Smooth muscle cell (in vitro differentiated cells): ENCODE measurements around the gene KCMF1. TPM values are rescaled to one million over a fixed set of nuclear protein-coding genes. Genes with fewer than 3 reads are reported as not detected.

Experiments
- DNase-seq: peaks from one replicate; lab custom pipeline; 2025; ENCODE audit not compliant: unreplicated experiment; lab: John Stamatoyannopoulos, UW
- H2AFZ ChIP-seq: fragments of 200-600 bp; sonication (generic); 2 replicates; pipeline ENCODE4 v1.6.0; 2016; ENCODE audit warnings: antibody characterized with exemption, low read depth, mild to moderate bottlenecking
- H3F3A ChIP-seq: fragments of 200-600 bp; sonication (generic); 2 replicates; pipeline ENCODE4 v1.6.0; 2017; ENCODE audit warnings: antibody characterized with exemption, low read depth
- H3K27ac ChIP-seq: fragments of 200-600 bp; sonication (generic); 2 replicates; pipeline ENCODE4 v1.5.1; 2016; ENCODE audit warnings: low read depth, mild to moderate bottlenecking
- H3K27me3 ChIP-seq: fragments of 200-600 bp; sonication (generic); 2 replicates; pipeline ENCODE4 v1.6.1; 2016; ENCODE audit warnings: low read depth, mild to moderate bottlenecking
- H3K36me3 ChIP-seq: fragments of 200-600 bp; sonication (generic); 2 replicates; pipeline ENCODE4 v1.5.1; 2016; ENCODE audit warnings: low read depth
- H3K4me1 ChIP-seq: fragments of 200-600 bp; sonication (generic); 2 replicates; pipeline ENCODE4 v1.5.1; 2016; ENCODE audit warnings: low read depth
- H3K4me2 ChIP-seq: fragments of 200-600 bp; sonication (generic); 2 replicates; pipeline ENCODE4 v1.6.0; 2016; ENCODE audit warnings: mild to moderate bottlenecking
- H3K4me3 ChIP-seq: fragments of 200-600 bp; sonication (generic); 2 replicates; pipeline ENCODE4 v1.5.1; 2016; ENCODE audit warnings: mild to moderate bottlenecking
- H3K79me2 ChIP-seq: fragments of 200-600 bp; sonication (generic); 2 replicates; pipeline ENCODE4 v1.6.0; 2016; ENCODE audit warnings: low read depth, mild to moderate bottlenecking
- H3K9ac ChIP-seq: fragments of 200-600 bp; sonication (generic); 2 replicates; pipeline ENCODE4 v1.6.0; 2016; ENCODE audit warnings: low read depth
- H3K9me3 ChIP-seq: fragments of 200-600 bp; sonication (generic); replicated peaks from 2 replicates; pipeline ENCODE4 v1.5.1; 2016; ENCODE audit warnings: low read depth
- H4K20me1 ChIP-seq: fragments of 200-600 bp; sonication (generic); 2 replicates; pipeline ENCODE4 v1.6.0; 2016; ENCODE audit warnings: low read depth
- WGBS: methylation state at CpG from one replicate; pipeline ENCODE4 v1.1.7; 2016; ENCODE audit warnings: low lambda C conversion rate; 5-methylcytosine and 5-hydroxymethylcytosine counted together
- polyA plus RNA-seq: library from polyadenylated mRNA; unstranded; fragments of >200 nt; fragmentation: Nextera tagmentation; extraction: Ambion mirVana; gene quantifications from 2 replicates; pipeline ENCODE4 v1.2.1, GENCODE V29; 2016
- total RNA-seq: library from RNA; depleted of rRNA; stranded (reverse); fragments of >200 nt; gene quantifications from 2 replicates; pipeline ENCODE4 v1.2.3, GENCODE V29; 2014
- TF ChIP-seq, protein P1 (sequence below): fragments of 200-600 bp; sonication (generic); IDR thresholded peaks from 2 replicates; pipeline ENCODE4 v1.5.1; 2017; ENCODE audit warnings: borderline replicate concordance, mild to moderate bottlenecking, antibody characterized with exemption; ENCODE audit not compliant: insufficient read depth, poor library complexity, severe bottlenecking

The KCMF1 gene
- total and polyA plus RNA-seq, 2 experiments from 2014 or later = 56.5 to 65.0 TPM

- peaks cover 6% of the 10 kb centered on the region for H3K4me1 ChIP-seq
- H4K20me1 ChIP-seq = no peaks in the 10 kb centered on the region
- no peak overlapping the region for H3K27ac ChIP-seq
- H3F3A ChIP-seq = peaks cover 4% of the 10 kb centered on the region
- H3K4me2 ChIP-seq = no peak overlapping the region
- H3K4me3 ChIP-seq = no peak overlapping the region
- no peak overlapping the region for H2AFZ ChIP-seq
- TF ChIP-seq, protein P1, sequence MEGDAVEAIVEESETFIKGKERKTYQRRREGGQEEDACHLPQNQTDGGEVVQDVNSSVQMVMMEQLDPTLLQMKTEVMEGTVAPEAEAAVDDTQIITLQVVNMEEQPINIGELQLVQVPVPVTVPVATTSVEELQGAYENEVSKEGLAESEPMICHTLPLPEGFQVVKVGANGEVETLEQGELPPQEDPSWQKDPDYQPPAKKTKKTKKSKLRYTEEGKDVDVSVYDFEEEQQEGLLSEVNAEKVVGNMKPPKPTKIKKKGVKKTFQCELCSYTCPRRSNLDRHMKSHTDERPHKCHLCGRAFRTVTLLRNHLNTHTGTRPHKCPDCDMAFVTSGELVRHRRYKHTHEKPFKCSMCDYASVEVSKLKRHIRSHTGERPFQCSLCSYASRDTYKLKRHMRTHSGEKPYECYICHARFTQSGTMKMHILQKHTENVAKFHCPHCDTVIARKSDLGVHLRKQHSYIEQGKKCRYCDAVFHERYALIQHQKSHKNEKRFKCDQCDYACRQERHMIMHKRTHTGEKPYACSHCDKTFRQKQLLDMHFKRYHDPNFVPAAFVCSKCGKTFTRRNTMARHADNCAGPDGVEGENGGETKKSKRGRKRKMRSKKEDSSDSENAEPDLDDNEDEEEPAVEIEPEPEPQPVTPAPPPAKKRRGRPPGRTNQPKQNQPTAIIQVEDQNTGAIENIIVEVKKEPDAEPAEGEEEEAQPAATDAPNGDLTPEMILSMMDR = no peak
- H3K27me3 ChIP-seq = no peaks in the 10 kb centered on the region
- no peak overlapping the region for H3K9ac ChIP-seq
- H3K79me2 ChIP-seq = no peaks in the 10 kb centered on the region
- DNase-seq = no peak
- no peaks in the 10 kb centered on the region for H3K9me3 ChIP-seq
- WGBS = 95% methylated on average over 5 of the region's 5 CpGs
- H3K36me3 ChIP-seq = no peaks in the 10 kb centered on the region
These were observed 93.1 kb downstream of the KCMF1 start for GRCh38 chr2:85063981-85064599.

DNA sequence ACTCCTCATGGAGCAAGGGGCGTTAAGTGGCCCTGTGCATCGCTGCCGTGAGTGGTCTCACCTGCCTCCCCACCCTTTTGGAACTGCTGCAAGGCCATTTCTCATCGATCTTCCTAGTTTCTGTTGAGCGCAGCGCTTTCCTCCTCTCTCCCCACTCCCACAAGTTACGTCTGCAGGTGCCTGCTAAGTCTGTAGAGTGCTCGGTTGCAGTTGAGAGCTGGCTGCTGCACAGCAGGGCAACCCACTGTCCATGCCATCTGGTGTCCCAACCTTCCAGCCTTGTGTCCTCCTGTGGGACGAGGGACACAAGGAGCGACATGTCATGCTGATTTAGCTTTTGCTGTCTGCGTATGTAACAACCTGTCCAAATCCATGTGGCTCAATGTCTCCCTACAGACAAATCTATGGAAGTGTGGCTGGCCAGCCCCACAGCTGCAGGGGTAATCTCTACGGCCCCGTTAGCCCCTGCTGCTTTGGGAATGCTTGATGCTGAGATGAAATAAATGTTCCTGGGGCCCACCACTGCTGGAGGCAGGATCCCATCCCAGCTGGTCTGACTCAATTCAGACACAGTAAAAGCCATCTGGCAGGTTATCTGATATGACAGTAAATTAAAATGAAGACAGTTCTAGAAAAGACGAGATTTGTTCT lies 94.1 kb downstream of the KCMF1 start:
- no peaks in the 10 kb centered on the region for H3K79me2 ChIP-seq
- no peaks in the 10 kb centered on the region for H3K9me3 ChIP-seq
- no peak overlapping the region for H2AFZ ChIP-seq
- H4K20me1 ChIP-seq = no peaks in the 10 kb centered on the region
- no peaks in the 10 kb centered on the region for H3F3A ChIP-seq
- H3K4me2 ChIP-seq = no peak overlapping the region
- H3K4me3 ChIP-seq = no peak overlapping the region
- H3K36me3 ChIP-seq = no peaks in the 10 kb centered on the region
- no peaks in the 10 kb centered on the region for H3K27me3 ChIP-seq
- H3K4me1 ChIP-seq = peaks cover 6% of the 10 kb centered on the region
- no peak overlapping the region for H3K27ac ChIP-seq
- no peak for DNase-seq
- TF ChIP-seq, protein P1 = no peak
- WGBS = 65% methylated on average over 14 of the region's 14 CpGs
- H3K9ac ChIP-seq = no peak overlapping the region

GRCh38 chr2:85066006-85066740 lies 95.2 kb downstream of the KCMF1 start:
- H3K9ac ChIP-seq = no peak overlapping the region
- no peak overlapping the region for H3K4me3 ChIP-seq
- TF ChIP-seq, protein P1 = no peak
- H4K20me1 ChIP-seq = no peaks in the 10 kb centered on the region
- no peaks in the 10 kb centered on the region for H3F3A ChIP-seq
- no peaks in the 10 kb centered on the region for H3K79me2 ChIP-seq
- peaks cover 6% of the 10 kb centered on the region for H3K4me1 ChIP-seq
- 82% methylated on average over 11 of the region's 11 CpGs for WGBS
- DNase-seq = no peak
- no peak overlapping the region for H2AFZ ChIP-seq
- no peaks in the 10 kb centered on the region for H3K9me3 ChIP-seq
- peak overlapping the region; percentile 84 for H3K4me2 ChIP-seq
- no peaks in the 10 kb centered on the region for H3K36me3 ChIP-seq
- no peak overlapping the region for H3K27ac ChIP-seq
- H3K27me3 ChIP-seq = no peaks in the 10 kb centered on the region
